GM12878 (cell line): ENCODE measurements around the gene TMBIM1. TPM values are rescaled to one million over a fixed set of nuclear protein-coding genes. Genes with fewer than 3 reads are reported as not detected.

Experiments
- ATAC-seq: fragments of 200-7000 bp; cut with Tn5 transposase; 3 replicates; pipeline ENCODE4 v1.9.1; 2020; ENCODE audit warnings: mild to moderate bottlenecking, moderate library complexity
- Bru-seq: library from RNA; stranded (reverse); fragments of 400-500 nt; gene quantifications from one replicate; lab custom pipeline; 2021; lab: Mats Ljungman, UMichigan
- BruChase-seq, 2 experiments: library from RNA; stranded (reverse); fragments of 400-500 nt; gene quantifications; one replicate each; lab custom pipeline; 2021; lab: Mats Ljungman, UMichigan
- BruUV-seq: library from RNA; stranded (reverse); fragments of 400-500 nt; replicated peaks from 2 replicates; lab custom pipeline; 2021; lab: Mats Ljungman, UMichigan
- CTCF ChIA-PET: fragments of 300-600 bp; sonication (Branson Sonifier 250); formaldehyde crosslinking; extraction: SDS; loops from one replicate; lab custom pipeline; 2021; ENCODE audit warnings: inconsistent platforms; lab: Yijun Ruan, JAX
- POLR2A ChIA-PET: fragments of 350-600 bp; formaldehyde crosslinking; extraction: SDS; loops from one replicate; lab custom pipeline; 2021; ENCODE audit warnings: inconsistent platforms; lab: Charles Lee
- RAD21 ChIA-PET: fragments of 300-600 bp; sonication (Branson Sonifier 250); formaldehyde crosslinking; loops from one replicate; lab custom pipeline; 2023; ENCODE audit warnings: antibody characterized with exemption; ENCODE audit not compliant: unreplicated experiment; lab: Charles Lee
- SMC1A ChIA-PET: fragments of 300-600 bp; sonication (Branson Sonifier 250); formaldehyde crosslinking; loops from one replicate; lab custom pipeline; 2023; ENCODE audit not compliant: unreplicated experiment, uncharacterized antibody; lab: Charles Lee
- DNase-seq: peaks from one replicate; pipeline ENCODE4 v3.0.0-alpha.2; 2011; ENCODE audit warnings: low read depth, low spot score
- FAIRE-seq: peaks from 3 replicates; lab custom pipeline; 2011; peaks lifted over from hg19 to GRCh38; lab: Jason Lieb, UNC
- H2AFZ ChIP-seq: 2 replicates; pipeline ENCODE4 v1.6.0; 2011; ENCODE audit warnings: low read depth, low read length, control low read depth; ENCODE audit not compliant: control insufficient read depth
- H3K27ac ChIP-seq: 2 replicates; pipeline ENCODE4 v1.5.1; 2011; ENCODE audit warnings: control low read depth; ENCODE audit not compliant: control insufficient read depth, insufficient read depth
- H3K27me3 ChIP-seq, 2 experiments: replicated peaks in 1 of 2; 2 replicates each; pipeline versions ENCODE4 v1.6.0 to v1.6.1; 2011; ENCODE audit warnings: low read length in 1 of 2; ENCODE audit not compliant: control insufficient read depth in 2 of 2, insufficient read depth in 2 of 2
- H3K36me3 ChIP-seq, 2 experiments: 2 replicates each; pipeline ENCODE4 v1.5.1; 2011; ENCODE audit warnings: low read length in 1 of 2; ENCODE audit not compliant: control insufficient read depth in 2 of 2, insufficient read depth in 2 of 2
- H3K4me1 ChIP-seq: 2 replicates; pipeline ENCODE4 v1.6.1; 2011; ENCODE audit warnings: mild to moderate bottlenecking, low read length, moderate library complexity, mixed read lengths; ENCODE audit not compliant: control insufficient read depth, insufficient read depth
- H3K4me2 ChIP-seq: 2 replicates; pipeline ENCODE4 v1.6.0; 2011; ENCODE audit warnings: control low read depth; ENCODE audit not compliant: control insufficient read depth, insufficient read depth
- H3K4me3 ChIP-seq: fragments of 200-600 bp; sonication (generic); 2 replicates; pipeline ENCODE4 v1.5.1; 2016
- H3K79me2 ChIP-seq: 2 replicates; pipeline ENCODE4 v1.6.0; 2011; ENCODE audit warnings: low read length; ENCODE audit not compliant: control insufficient read depth, insufficient read depth
- H3K9ac ChIP-seq: 2 replicates; pipeline ENCODE4 v1.8.0; 2011; ENCODE audit warnings: low read length, control low read depth, mixed read lengths; ENCODE audit not compliant: control insufficient read depth, insufficient read depth
- H3K9me3 ChIP-seq: replicated peaks from 3 replicates; pipeline ENCODE4 v1.5.1; 2011; ENCODE audit warnings: mild to moderate bottlenecking, low read length; ENCODE audit not compliant: control insufficient read depth, insufficient read depth
- H4K20me1 ChIP-seq: 2 replicates; pipeline ENCODE4 v1.6.0; 2011; ENCODE audit not compliant: control insufficient read depth, insufficient read depth
- BHLHE40 ChIP-seq, 2 experiments: fragments of 450-650 bp in 1 of 2; IDR thresholded peaks; 2 replicates each; pipeline ENCODE4 v1.6.1; 2011 to 2017; ENCODE audit warnings: low read depth in 2 of 2, borderline replicate concordance in 1 of 2, improper control_type of control experiment in 1 of 2, low read length in 1 of 2, mild to moderate bottlenecking in 1 of 2
- KDM1A ChIP-seq: fragments of 200-600 bp; sonication (generic); IDR thresholded peaks from 2 replicates; pipeline ENCODE4 v1.6.1; 2016; ENCODE audit warnings: borderline replicate concordance
- LARP7 ChIP-seq: fragments of 450-650 bp; IDR thresholded peaks from 2 replicates; pipeline ENCODE4 v1.6.1; 2017; ENCODE audit warnings: mild to moderate bottlenecking
- MXI1 ChIP-seq: fragments of 150-350 bp; IDR thresholded peaks from 2 replicates; pipeline ENCODE4 v1.6.1; 2011; ENCODE audit warnings: low read depth, mild to moderate bottlenecking, inconsistent platforms, low read length, improper control_type of control experiment
- POLR2A ChIP-seq: IDR thresholded peaks from 2 replicates; pipeline ENCODE4 v1.6.1; 2011; ENCODE audit warnings: low read depth, mild to moderate bottlenecking, low read length
- RCOR1 ChIP-seq: conservative IDR thresholded peaks from 2 replicates; pipeline ENCODE4 v1.6.1; 2012; ENCODE audit warnings: low read depth, low read length, improper control_type of control experiment
- RELA ChIP-seq: fragments of 450-650 bp; IDR thresholded peaks from 2 replicates; pipeline ENCODE4 v1.8.0; 2014; ENCODE audit warnings: borderline replicate concordance; ENCODE audit not compliant: partially characterized antibody
- SUPT20H ChIP-seq: IDR thresholded peaks from 2 replicates; pipeline ENCODE4 v1.6.1; 2011; ENCODE audit warnings: low read depth, mild to moderate bottlenecking, low read length, moderate library complexity, borderline replicate concordance; ENCODE audit not compliant: control insufficient read depth
- ZNF274 ChIP-seq: IDR thresholded peaks from one replicate; pipeline ENCODE4 v1.8.0; 2011; ENCODE audit not compliant: insufficient read length, insufficient read depth
- ZNF384 ChIP-seq: IDR thresholded peaks from 2 replicates; pipeline ENCODE4 v1.6.1; 2012; ENCODE audit warnings: low read depth, mild to moderate bottlenecking, low read length, improper control_type of control experiment, borderline replicate concordance
- WGBS: methylation state at CpG from one replicate; pipeline ENCODE4 v1.1.6; 2016; ENCODE audit warnings: low lambda C conversion rate; ENCODE audit not compliant: insufficient replicate concordance, insufficient coverage; ENCODE audit errors: missing lambda C conversion rate; 5-methylcytosine and 5-hydroxymethylcytosine counted together
- in situ Hi-C: fragments of 300-500 bp; cut with MboI; formaldehyde crosslinking; loops from 9 replicates; pipeline ENCODE4 v1.14.3; 2018; ENCODE audit warnings: mixed read lengths
- intact Hi-C: fragments of 100-400 bp; cut with micrococcal nuclease; formaldehyde crosslinking; loops from one replicate; pipeline ENCODE4 v1.14.2; 2022; ENCODE audit not compliant: unreplicated experiment
- long read RNA-seq, 2 experiments: library from polyadenylated mRNA; unstranded; transcript quantifications; one replicate each; pipeline ENCODE4 v2.0.0, GENCODE V29; 2019 to 2020
- polyA minus RNA-seq, 3 experiments: library from RNA; depleted of rRNA, polyadenylated mRNA; stranded (reverse); fragments of >200 nt; gene quantifications; 2 replicates each; pipeline ENCODE4 v1.2.3, GENCODE V29; 2011
- polyA plus RNA-seq, 11 experiments: library from polyadenylated mRNA; depleted of rRNA in 4 of 11; unstranded in 6 of 11; stranded (reverse) in 5 of 11; fragments of >200 nt; fragmentation: Nextera tagmentation in 4 of 11; fragmentation: Illumina TruSeq in 1 of 11; extraction: Ambion mirVana in 4 of 11; extraction: Trizol in 1 of 11; gene quantifications; 1 replicate in 1 of 11; 2 replicates in 10 of 11; pipeline versions ENCODE4 v1.2.1 to v1.2.3, GENCODE V29; 2011 to 2016; ENCODE audit warnings: inconsistent platforms in 2 of 11, missing spikeins in 2 of 11, low read depth in 1 of 11
- total RNA-seq, 4 experiments: library from RNA; depleted of rRNA in 3 of 4; stranded (reverse); fragments of >200 nt in 3 of 4; fragmentation: Illumina TruSeq in 1 of 4; extraction: Trizol in 1 of 4; gene quantifications; 2 replicates each; pipeline versions ENCODE4 v1.2.1 to v1.2.3, GENCODE V29; 2013 to 2021
- TF ChIP-seq, protein P1 (sequence below), 3 experiments: IDR thresholded peaks in 2 of 3; conservative IDR thresholded peaks in 1 of 3; 2 replicates each; pipeline ENCODE4 v1.5.1; 2011; ENCODE audit warnings: low read depth in 3 of 3, low read length in 3 of 3, mild to moderate bottlenecking in 3 of 3, control low read depth in 2 of 3, moderate library complexity in 2 of 3, inconsistent platforms in 1 of 3, mixed read lengths in 1 of 3; ENCODE audit not compliant: control insufficient read depth in 2 of 3, insufficient read depth in 1 of 3; ENCODE audit errors: extremely low read depth in 1 of 3

The TMBIM1 gene, protein sequence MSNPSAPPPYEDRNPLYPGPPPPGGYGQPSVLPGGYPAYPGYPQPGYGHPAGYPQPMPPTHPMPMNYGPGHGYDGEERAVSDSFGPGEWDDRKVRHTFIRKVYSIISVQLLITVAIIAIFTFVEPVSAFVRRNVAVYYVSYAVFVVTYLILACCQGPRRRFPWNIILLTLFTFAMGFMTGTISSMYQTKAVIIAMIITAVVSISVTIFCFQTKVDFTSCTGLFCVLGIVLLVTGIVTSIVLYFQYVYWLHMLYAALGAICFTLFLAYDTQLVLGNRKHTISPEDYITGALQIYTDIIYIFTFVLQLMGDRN
- total RNA-seq (2013; cell fraction: nucleolus; rRNA removed): 34.9 and 36.4 TPM in 2 replicates
- total RNA-seq (2014; rRNA removed) (35.6 and 40.0 TPM in 2 replicates), total RNA-seq (2014; rRNA removed; fragmentation: Illumina TruSeq; extraction: Trizol) (16.8 and 17.0 TPM in 2 replicates), total RNA-seq (2021) (26.9 and 34.6 TPM in 2 replicates), polyA plus RNA-seq (2011; rRNA removed) (23.5 and 38.3 TPM in 2 replicates), polyA plus RNA-seq (2014; fragmentation: Illumina TruSeq; extraction: Trizol) (26.5 and 27.0 TPM in 2 replicates), polyA plus RNA-seq (2014; fragmentation: Nextera tagmentation; extraction: Ambion mirVana) (10 to 100 TPM in 1 of 2 experiments, 1 to 10 TPM in 1; 6.1 to 11.7 TPM), polyA plus RNA-seq (2014; rRNA removed) (15.7 and 23.3 TPM in 2 replicates), polyA plus RNA-seq (2016; fragmentation: Nextera tagmentation; extraction: Ambion mirVana) (10 to 100 TPM; 25.4 to 30.6 TPM), polyA minus RNA-seq (2011; rRNA and poly(A)+ RNA removed) (38.6 and 47.2 TPM in 2 replicates), Bru-seq, nascent RNA (percentile 70 among the genes with signal in this experiment), BruChase-seq, experiment 1, labeled RNA remaining after a 6-hour chase (percentile 78 among the genes with signal in this experiment), BruChase-seq, experiment 2, labeled RNA remaining after a 2-hour chase (percentile 77 among the genes with signal in this experiment)
- polyA plus RNA-seq (2011; ENCODE audit: low read depth): 19.0 TPM
- 51.8 and 64.4 TPM in 2 replicates for polyA plus RNA-seq (2011; cell fraction: cytosol; rRNA removed)
- polyA plus RNA-seq (2011; cell fraction: nucleus; rRNA removed): 46.9 and 55.2 TPM in 2 replicates
- polyA plus RNA-seq (2012): 34.2 and 49.8 TPM in 2 replicates
- 12.0 and 13.7 TPM in 2 replicates for polyA minus RNA-seq (2011; cell fraction: cytosol; rRNA and poly(A)+ RNA removed)
- polyA minus RNA-seq (2011; cell fraction: nucleus; rRNA and poly(A)+ RNA removed): 9.4 and 10.2 TPM in 2 replicates
- long read RNA-seq, experiment 1, transcript TMBIM1-201 (12 exons, 2,371 nt): major isoform, 28 of 39 reads
- long read RNA-seq, experiment 1, partial matches to known transcripts: 1 of 39 reads
- long read RNA-seq, experiment 1, other reads (novel, unspliced or antisense): 10 of 39 reads
- long read RNA-seq, experiment 2, transcript TMBIM1-201 (12 exons, 2,371 nt): major isoform, 6 of 35 reads
- long read RNA-seq, experiment 2, partial matches to known transcripts: 23 of 35 reads
- long read RNA-seq, experiment 2, other reads (novel, unspliced or antisense): 1 of 35 reads

DNA sequence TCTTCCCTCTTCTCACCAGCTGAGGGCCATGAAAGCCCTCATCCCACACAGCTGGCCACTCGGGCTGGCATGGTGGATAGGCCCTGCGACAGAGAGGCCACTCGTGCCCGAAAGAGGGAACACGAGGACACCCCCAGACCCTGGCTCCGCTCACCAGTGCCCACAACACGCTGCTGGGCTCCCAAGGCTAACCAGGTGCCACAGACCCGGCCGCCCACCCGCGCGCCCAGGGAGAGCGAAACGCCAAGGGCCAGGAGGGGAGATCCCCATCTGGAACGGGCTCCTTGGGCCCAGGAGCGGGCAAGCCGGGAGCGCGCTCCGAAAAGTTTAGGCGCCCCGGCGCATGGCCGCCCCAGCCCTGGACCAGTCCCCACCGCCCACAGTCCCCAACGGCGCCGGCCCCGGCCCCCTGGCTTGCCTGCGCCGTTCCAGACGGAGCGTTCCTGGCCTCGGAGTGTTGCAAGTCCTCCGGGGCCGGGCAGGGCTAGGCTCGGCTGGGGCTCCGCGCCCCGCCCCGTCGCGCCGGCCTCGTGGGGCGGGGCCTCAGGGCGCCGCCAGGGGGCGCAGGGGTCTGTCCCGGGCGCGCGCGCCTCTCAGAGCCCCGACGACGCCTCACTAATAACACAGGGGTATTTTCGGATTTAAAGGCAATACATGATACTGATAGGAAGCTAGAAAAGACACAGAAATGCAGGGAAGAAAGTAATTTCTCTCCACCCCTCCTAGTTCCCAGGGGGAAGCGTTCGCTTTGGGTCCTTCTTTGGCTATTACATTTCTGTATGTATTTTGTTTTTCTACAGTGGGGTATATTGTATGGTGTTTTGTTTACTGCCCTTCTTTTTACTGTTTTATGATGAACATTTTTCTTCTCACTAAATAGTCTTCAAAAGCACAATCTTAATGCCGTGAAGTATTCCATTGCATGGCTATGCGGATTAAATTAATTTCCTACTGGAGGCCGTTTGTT is at the start of gene TMBIM1:
Gene TMBIM1 (minus strand): TSS at position 456 of the 967 bp plus-strand sequence. CDS start 10,362 bp downstream, outside the sequence.
- Histone ChIP-seq H3K4me3 (peak within 1 kb of the TSS; percentile 85), H3K27ac (peak within 1 kb of the TSS; percentile 72), H3K4me2 (peak within 1 kb of the TSS; percentile 81), H3K27me3 (no peaks in the 10 kb centered on the region), H3K79me2 (peaks cover 20% of the 10 kb centered on the region), H4K20me1 (no peaks in the 10 kb centered on the region), H3K9ac (peak within 1 kb of the TSS; percentile 80), H3K9me3 (no peaks in the 10 kb centered on the region), H3K4me1 (peaks cover 28% of the 10 kb centered on the region), H3K36me3 (no peaks in the 10 kb centered on the region), H2AFZ (peak within 1 kb of the TSS; percentile 94)
- BruUV-seq: no TSS peak
- CTCF ChIA-PET: interaction anchor here (0.6 to 8.2 kb wide), 14 partner anchors 8 to 113 kb away, joined by 3 to 150 read pairs (median 8); partner anchors contain the start of genes AAMP, CATIP and PNKD
- ATAC-seq (peak; percentile 87), DNase-seq (no peak), FAIRE-seq (no peak)
- in situ Hi-C loops: loop anchor here (25.0 kb wide), 1 partner anchor 95 kb away; the partner anchor contains the start of genes CTDSP1 and SLC11A1
- WGBS: 4% methylated on average over 53 of the region's 63 CpGs
- intact Hi-C loops: loop anchor here (2.0 to 10.0 kb wide), 2 partner anchors 104 to 362 kb away; partner anchors contain the start of genes BCS1L and ZNF142
- RAD21 ChIA-PET: interaction anchor here (1.2 to 5.9 kb wide), 5 partner anchors 9 to 105 kb away, joined by 4 to 79 read pairs (median 8); partner anchors contain the start of genes AAMP, CATIP and PNKD
- SMC1A ChIA-PET: interaction anchor here (0.7 to 9.5 kb wide), 7 partner anchors 9 to 101 kb away, joined by 3 to 194 read pairs (median 7); partner anchors contain the start of genes AAMP, CATIP and PNKD
- POLR2A ChIA-PET: interaction anchor here (3.2 to 3.3 kb wide), 2 partner anchors 20 to 104 kb away, joined by 19 read pairs; no protein-coding TSS in a partner anchor
- TF ChIP-seq BHLHE40 (IDR thresholded peaks at IDR 0.05; ENCODE audit: borderline replicate concordance in 1 of 2, low read depth in 2 of 2, low read length in 1 of 2) (peak; percentile 37 to 56; a peak in 3 of 4 replicates), ZNF274 (no peak), MXI1 (peak; percentile 71), KDM1A (no peak), ZNF384 (no peak), RELA (peak; percentile 51), SUPT20H (no peak), LARP7 (peak; percentile 60), POLR2A (peak; percentile 58), RCOR1 (no peak)
- TF ChIP-seq, protein P1, sequence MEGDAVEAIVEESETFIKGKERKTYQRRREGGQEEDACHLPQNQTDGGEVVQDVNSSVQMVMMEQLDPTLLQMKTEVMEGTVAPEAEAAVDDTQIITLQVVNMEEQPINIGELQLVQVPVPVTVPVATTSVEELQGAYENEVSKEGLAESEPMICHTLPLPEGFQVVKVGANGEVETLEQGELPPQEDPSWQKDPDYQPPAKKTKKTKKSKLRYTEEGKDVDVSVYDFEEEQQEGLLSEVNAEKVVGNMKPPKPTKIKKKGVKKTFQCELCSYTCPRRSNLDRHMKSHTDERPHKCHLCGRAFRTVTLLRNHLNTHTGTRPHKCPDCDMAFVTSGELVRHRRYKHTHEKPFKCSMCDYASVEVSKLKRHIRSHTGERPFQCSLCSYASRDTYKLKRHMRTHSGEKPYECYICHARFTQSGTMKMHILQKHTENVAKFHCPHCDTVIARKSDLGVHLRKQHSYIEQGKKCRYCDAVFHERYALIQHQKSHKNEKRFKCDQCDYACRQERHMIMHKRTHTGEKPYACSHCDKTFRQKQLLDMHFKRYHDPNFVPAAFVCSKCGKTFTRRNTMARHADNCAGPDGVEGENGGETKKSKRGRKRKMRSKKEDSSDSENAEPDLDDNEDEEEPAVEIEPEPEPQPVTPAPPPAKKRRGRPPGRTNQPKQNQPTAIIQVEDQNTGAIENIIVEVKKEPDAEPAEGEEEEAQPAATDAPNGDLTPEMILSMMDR (IDR thresholded peaks at IDR 0.05 in 2 of 3, conservative IDR thresholded peaks at IDR 0.05 in 1 of 3; ENCODE audit: control insufficient read depth in 2 of 3, extremely low read depth in 1 of 3, insufficient read depth in 1 of 3, low read depth in 3 of 3, low read length in 3 of 3): peak; percentile 68 to 92 (median 85)
